HK-2 (cell line): ENCODE data around the gene TTYH3.

Experiments used
- DNase-seq: peaks from one replicate; pipeline ENCODE4 v3.0.0-alpha.2; 2018; ENCODE audit not compliant: unreplicated experiment

Gene TTYH3

DNA sequence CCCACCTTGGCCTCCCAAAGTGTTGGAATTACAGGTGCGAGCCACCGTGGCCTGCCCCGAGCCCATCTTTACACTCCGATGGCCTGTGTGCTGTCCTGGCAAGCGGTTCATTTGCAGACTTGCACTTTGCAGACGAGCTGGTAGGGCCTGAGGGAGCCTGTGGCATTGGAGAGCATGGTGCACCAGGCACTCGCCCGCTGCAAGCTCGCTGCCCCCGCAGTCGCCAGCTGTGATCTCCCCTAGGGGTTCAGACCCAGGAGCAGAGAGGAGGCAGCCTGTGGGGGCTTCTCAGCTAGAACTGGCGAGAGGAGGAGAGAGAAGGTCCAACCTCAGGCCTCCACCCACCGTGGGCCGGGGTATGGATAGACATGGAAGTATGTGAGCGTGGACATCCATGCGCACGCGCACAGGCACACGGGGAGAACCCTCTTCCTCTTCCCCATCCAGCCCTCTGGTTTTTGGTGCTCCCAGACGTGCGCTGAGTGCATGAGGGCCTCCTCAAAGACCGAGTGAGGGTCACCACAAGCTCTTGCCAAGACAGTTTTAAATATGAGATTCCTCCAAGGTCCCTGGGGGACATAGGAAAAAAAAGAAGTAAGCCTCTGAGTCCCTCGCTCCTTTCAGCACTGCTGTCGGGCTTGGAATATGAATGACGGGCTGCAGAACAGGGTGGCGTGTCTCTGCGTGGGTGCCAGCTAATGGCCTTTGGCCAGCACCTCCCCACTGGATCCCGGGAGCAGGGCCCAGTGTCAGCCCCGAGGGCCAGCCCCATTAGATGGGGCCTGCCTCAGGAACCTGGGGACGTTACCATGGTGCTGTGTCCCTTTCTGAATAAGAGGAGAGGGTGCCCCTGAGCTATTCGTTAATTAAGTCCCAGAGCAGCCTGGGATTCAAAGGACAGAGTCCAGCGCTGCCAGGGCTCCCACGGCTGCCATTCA is 15.1 kb upstream of the TTYH3 start:
- no peak for DNase-seq

DNA sequence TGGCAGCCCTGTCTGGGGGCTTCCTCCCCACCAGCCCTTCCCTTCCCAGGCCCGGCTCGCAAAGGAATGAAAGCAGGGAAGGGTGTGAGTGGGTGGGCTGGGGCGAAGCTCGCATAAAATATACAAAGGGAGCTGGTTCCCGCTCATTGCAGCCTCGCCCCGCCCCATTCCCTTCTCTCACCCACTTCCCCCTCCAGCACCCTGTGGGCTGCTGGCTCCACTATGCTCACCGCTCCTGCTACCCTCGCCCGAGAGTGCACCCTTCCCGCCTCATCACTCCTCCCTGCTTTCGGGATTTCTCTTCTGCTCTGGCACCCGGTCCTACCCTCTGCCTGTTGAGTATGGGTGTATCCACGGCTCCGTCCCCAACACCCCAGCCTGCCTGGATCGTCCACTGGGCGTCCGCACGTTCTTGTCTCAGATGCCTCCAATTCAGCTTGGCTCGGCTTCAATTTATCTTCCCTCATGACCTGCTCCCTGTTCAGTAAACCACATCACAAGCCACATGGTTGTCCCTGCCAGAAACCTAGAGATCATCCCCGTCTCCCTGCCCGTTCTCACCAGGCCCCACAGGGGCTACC is 14.4 kb upstream of the TTYH3 start:
- DNase-seq, result no peak

DNA sequence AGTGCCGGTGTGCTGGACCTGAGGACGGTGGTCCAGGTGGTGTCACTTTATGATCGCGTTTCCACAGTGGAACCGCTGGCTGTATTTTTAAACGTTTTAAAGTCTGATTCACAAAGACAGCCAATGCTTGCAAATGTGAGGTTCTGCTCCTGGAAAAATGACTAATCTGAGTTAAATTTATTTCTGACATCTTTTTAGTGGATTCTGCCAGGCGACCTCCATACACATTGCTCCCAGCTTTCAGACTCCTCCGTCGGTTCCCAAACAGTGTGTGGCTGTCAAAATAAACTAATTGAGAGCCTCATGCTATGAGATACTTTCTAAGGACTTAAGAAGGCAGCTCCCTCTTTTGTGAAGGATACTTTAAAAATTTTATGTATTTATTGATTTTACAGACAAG is 12.7 kb upstream of the TTYH3 start:
- DNase-seq, result no peak

DNA sequence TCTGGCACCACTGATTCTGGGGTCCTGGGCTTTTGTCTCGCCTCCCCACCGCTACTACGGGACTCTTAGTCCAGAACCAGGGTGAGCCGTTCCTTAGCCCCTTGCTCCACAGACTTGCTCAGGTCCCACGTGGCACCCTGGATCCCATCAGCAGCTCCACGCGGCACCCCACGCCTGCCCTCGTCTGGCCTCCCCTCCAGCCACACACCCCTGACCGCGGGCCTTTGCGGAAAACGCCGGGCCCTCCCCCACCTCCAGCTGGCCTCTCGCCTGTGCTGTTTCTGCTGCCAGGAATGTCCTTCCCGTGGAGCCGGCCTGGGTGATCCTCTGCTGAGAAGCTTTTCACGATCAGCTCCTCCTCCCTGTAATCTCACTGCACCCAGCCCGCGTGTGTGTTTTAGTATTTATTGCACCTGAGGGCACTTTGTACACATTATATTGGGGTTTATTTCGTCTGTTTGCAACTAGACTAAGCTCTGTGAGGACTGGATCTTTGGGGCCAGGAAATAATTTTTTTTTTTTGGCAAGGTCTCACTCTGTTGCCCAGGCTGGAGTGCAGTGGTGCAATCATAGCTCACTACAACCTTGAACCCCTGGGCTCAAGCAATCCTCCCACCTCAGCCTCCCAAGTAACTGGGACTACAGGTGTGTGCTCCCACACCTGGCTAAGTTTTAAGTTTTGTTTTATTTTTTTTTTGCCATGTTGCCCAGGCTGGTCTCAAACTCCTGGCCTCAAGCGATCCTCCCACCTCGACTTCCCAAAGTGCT is 10.5 kb upstream of the TTYH3 start:
- no peak for DNase-seq

DNA sequence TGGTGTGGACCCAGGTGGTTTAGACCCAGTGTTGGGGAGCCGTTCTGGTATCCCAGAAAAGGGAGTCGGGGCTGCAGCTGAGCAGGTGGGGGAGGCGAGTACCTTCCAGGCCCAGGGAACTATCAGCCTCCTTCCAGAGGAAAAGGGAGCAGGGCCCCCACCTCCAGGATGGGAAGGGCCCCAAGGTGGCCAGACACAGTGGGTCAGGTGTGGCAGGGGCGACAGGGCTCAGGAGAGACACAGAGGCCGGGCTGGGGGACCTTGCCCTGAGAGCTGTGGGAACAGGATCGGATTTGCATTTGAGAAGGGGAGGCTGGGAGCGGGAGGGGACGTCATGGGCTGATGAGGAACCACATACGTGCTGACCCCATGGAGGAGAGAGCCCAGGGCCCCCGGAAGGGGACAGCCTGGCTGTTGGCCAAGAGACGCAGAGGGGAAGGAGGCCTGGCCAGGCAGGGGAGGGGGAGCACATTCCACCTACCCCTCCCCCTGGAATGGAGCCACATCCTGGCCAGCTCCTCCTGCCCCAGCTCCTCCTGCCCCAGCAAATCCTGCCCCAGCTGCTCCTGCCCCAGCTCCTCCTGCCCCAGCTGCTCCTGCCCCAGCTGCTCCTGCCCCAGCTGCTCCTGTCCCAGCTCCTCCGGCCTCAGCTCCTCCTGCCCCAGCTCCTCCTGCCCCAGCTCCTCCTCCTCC is 9.7 kb upstream of the TTYH3 start:
- no peak for DNase-seq

DNA sequence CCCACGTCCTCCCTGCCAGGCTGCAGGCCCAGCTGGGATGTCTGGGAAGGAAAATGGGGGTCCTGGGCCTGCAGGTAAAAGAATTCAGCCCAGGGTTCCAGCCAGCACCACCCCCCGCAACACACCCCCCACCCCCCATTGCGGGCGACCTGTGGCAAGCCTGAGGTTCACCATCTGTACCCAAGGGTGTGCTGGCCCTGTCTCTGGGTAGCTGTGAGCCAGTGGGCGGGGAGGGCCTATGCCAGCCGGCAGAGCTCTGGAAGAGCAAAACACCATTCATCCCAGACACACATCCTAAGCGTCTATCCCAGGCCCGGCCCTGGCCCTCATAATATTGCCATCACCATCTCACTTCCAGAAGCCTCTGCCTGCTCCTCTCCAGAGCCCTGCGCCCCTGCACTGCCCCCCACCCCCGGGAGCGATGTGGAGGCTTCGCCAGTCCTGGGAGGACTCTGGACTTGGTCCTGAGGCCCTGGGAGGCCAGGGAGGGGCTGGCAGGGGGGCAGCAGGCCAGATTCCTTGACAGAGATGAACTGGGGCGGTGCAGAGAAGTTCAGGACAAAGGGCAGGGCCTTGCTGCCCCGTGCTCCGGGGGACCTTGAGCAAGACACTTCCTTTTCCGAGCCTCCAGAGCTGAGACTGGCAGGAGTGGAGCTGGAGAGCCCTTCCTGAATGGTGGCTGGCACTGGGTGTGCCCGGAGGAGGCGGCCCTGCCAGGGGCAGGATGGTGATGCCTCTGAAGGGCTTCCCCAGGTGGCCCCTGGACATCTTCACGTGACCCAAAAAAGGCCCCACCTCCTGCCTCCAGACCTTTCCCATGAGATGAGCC is 8.7 kb upstream of the TTYH3 start:
- DNase-seq, result no peak

DNA sequence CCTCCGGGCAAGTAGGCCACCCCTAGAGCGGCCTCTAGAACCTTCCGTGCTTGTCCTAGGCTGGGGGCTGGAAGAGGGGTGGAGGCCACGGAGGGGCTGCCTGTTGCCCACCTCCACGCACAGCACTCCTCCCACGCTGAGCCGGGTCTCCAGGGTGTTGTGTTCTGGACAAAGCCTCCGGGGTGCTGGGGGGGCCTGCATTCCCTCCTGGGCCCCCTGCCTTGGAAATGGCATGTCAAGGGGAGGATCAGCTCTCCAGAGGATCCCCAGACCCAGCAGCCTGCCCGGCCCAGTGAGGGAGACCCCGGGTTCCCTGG is 8.1 kb upstream of the TTYH3 start:
- no peak for DNase-seq

DNA sequence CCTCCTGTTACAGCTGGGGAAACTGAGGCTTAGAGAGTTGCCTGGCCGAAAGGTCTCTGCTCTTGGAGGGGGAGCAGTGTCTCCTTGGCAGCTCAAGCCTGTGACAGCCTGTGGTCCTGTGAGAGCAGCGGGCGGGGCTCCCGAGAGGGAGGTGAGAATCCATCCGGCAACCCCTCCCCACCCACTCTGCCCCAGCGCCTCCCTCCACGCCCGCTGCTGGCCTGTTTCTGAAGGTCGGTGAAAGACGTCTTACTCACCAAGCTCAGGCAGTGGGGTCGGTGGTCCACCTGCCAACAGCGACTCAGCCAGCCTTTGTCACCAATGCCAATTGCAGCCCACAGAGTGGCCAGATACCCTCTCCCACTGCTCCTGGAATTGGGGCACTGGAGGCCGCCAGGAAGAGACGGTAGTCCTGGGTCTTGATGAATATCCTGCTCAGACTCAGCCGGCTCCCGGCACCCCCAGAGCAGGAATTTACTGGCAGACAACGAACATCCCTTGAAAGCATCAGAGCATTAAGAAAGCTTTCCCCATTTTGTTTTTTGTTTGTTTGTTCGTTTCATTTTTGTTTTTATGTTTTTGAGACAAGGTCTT is 7.4 kb upstream of the TTYH3 start:
- DNase-seq, result no peak

DNA sequence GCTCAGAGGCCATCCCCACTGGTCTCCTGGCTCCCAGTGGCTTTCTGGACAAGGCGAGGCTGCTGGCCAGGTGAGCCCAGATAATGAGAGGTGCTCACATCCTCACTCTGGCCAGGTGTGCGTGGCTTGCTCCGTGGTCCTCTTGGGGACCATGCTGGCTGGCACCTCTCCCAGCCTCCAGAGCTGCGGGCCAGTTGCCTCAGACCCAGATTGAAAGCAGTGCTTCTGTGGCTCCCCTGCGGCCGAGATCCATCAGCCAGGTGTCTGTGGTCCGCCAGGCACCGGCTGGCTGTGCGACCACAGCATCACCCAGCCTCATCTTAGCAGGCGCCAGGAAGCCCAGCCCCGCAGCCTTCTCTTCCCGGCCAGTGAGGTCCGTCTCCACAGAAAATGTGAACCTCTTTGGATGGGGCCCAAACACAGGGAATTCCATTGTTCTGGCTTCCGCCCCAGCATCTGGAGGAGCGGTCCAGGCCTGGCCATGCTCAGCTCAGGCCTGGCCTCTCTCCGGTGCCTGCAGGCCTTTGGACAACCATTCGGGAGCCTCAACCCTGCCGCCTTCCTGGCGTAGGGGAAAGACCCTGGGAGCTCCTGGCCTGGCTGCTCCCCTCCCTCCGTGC is 5.2 kb upstream of the TTYH3 start:
- DNase-seq, result no peak

DNA sequence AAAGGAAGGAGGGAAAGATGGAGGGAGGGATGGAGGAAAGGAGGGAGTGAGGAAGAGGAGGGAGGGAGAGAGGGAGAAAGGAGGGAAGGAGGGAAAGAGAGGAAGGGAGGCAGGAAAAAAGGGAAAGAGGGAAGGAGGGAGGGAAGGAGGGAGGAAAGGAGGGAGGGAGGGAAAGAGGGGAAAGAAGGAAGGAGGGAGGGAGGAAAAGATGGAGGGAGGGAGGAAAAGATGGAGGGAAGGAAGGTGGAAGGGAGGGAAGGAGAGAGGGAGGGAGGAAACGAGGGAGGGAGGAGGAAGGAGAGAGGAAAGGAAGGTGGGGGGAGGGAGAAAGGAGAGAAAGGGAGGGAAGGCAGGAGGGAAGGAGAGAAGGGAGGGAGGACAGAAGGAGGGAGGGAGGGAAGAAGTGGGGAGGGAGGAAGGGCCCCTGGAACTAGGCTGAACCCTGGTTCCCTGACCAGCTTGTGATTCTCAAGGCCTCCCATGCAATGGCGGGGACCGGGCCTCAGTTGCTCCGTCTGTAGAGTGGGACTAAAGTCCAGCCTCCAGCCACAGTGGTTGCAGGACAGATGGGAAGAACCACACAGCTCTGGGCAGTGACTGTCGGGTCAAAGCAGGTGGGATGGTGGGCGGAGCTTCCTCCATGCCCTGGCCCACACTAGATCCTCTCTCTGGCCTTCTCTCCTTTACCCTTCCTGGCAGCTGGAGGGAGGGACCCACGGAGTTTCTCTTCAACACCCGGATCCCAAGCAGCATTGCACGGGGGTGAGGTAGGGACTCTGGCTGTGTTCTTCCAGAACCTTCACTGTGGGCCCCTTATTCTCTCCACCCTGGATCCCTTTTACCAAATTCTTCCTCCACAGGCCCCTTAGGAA is 4.3 kb upstream of the TTYH3 start:
- no peak for DNase-seq

DNA sequence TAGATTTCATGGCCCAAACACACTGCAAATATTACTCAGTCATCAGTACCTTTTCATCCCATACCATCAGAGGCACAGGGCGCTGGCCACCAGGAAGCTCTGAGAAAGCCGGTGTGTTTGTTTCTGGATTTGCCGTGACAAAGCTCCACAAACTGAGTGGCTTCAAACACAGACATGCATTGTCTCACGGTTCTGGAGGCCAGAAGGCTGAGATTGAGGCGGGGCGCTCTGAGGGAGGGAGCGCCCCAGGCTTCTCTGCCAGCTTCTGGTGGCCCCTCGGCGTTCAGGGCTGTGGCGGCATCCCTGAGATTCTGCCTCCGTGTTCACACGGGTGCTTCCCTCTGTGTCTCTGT is 3.7 kb upstream of the TTYH3 start:
- DNase-seq, result no peak

DNA sequence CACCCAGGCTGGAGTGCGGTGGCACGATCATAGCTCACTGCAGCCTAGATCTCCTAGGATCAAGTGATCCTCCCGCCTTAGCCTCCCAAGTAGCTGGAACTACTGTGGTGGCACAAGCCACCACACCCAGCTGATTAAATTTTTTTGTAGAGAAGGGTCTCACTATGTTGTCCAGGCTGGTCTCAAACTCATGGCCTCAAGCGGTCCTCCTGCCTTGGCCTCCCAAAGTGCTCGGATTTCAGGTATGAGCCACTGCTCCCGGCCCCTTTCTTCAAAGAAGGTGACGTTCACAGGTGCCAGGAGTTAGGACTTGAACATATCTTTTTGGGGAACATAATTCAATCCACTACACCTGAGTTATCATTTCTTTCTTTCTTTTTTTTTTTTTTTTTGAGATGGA is 2.9 kb upstream of the TTYH3 start:
- DNase-seq, result no peak

DNA sequence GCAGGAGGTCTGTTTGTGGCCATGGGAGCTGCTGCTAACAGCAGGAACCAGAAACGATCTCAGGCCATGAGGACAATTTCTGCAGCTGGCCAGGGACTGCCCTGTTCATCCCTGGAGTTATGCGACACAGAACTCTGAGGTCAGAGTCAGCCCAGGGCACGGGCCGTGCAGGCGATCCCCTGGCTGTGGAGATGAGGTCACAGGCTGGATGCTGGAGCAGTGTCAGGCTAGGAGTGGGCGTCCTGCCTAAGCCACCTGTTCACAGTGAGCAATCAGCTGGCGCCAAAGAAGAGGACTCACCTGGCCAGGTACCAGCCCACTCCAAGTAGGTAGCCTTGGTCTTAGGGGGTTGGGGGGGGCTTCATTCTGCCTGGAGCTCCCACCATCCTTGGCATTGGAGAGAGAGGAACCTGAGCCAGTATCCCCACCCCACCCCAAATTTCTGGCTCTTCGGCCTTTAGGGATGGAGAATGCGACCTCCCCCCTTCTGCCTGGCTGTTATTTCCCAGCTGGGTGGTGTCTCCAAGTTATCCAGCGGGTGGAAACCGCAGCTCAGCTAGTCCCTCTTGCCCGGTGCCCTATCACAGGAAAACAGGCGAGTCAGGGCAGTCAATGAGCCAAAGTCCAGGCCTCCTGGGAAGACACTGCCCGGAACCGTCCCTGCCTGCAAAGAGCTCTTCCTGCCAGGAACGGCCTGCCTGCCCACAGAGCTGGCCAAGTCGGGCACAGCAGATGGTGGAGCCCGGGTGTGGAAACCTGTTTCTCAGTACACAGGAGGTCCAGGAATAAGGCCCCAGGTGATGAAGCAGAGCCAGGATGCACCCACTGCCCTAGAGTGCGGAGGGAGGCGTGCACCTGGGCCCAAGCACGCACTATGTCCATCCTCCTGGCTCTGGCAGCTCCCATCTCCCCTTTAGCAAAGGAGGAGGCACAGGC is 1.8 kb upstream of the TTYH3 start:
- peak; percentile 45 for DNase-seq

DNA sequence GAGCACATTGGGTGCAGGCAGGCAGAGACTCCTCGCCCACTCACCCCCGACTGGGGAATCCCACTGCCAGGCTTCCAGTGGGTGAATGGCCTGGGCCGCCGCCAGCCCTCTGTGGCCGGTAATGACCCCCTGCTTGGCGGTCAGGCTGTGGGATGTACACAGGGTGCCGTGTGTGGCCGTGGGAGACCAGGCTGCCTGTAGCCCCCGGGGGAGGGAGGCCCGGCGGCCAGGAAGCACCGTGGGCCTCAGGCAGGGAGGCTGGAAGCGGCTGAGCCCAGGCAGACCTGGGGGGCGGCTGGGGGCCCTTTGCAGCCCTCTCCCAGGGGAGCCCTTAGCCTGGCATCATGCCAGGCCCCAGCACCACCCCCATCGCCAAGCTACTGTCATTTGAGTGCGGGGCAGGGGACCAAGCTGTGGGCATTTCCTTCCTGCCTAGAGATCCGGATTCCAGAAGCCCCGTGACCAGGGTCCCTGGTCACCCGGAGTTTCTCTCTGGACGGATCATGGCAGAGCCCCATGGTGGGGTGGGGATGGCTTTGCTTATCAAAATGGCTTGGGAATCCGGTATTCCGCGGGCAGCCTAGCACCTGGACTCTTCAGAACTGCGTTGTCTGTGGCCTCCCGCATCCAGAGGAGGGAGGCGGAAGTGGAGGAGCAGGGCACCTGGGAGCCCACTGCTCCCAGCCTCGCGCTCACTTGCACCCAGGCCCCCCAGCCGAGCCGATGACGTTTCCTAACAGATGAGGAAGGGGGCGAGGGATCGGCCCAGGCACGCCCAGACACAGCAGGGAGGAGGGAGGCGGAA is 1.1 kb downstream of the TTYH3 start:
- peak; percentile 81 for DNase-seq

DNA sequence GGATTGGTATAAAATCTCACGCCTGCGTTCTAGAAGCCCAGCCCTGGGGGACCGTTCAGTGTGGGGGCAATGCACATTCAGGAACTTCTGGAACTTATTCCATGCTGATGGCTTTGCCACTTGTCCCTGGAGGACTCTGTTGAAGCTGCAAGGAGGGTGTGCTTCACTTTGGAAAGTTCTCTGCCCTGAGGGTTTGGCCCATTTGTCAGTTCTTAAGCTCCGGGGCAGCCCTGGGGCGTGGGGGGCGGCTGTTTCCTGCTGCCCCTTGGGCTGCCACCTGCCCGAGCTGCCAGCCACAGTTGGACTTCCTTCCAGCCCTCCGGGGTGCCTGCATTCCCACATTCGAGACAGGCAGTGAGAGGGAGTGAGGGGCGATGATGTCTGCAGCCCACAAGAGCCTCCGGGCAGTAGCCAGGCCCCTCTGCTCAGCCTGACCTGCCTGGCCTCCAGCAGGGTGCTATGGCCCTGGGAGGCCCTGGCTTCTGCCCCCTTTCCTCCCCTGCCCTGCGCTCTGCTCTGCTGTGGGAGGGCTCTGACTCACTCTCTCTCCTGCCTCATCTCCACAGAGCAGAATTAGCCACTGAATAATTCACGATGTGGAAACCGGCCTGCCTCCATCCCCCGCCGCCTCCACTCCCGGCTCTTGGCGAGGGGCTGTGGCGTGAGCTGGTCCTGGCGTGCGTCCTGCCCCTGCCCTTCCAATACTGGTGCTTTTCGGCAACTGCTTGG is 1.9 kb downstream of the TTYH3 start:
- DNase-seq, result peak; percentile 82

DNA sequence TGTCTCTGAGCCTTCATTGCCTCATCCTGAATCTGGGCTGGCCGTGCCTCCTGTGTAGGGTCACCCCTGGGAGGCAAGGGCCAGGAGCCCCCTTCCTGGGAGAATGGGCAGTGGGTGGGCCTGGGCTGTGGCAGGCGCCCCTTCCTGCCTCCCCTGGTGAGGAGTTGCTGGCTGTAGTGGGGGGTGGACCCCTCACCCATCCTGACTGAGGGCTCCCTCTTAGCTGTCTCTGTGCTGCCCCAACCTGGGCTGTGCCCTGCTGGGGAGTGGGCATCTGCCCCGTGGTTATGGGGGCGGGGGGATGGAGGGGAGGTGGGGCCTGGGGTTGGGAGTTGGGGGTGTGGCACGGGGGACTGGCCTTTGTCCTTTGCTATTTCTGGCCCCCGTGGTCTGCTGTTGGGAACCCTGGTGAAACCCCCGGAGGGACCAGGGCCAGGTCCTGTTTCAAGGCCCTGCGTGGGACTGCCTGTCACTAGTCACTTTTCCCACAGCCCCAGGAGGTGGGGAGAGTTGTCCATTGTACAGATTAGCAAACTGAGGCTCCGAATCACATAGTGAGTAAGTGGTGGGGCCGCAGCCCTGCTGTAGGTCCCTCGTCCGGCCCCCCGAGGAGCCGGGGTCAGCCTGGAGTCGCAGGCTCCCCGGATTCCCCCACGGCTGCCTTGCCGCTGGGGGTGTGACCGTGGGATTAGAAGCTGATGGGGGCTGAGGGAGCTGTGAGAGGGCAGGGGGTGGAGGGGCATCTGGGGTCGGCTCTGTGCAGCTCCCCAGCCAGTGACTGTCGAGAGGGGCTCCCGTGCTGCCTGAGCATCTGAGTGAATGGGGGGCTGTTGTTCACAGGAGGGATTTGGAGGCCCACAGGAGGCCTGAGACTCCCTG is 2.7 kb downstream of the TTYH3 start:
- DNase-seq, result no peak
